Glutamatergic neuron (in vitro differentiated cells): ENCODE data around the gene ZNF804B. TPM values are rescaled to one million over a fixed set of nuclear protein-coding genes. Genes with fewer than 3 reads are reported as not detected.

Experiments used
- DNase-seq: peaks from one replicate; pipeline ENCODE4 v3.0.0; 2022
- H3K27ac Mint-ChIP-seq: one replicate; pipeline ENCODE4 v1.8.0; 2020; ENCODE audit warnings: mild to moderate bottlenecking, mixed read lengths, inconsistent platforms; ENCODE audit not compliant: unreplicated experiment
- H3K27me3 Mint-ChIP-seq: one replicate; pipeline ENCODE4 v1.8.0; 2020; ENCODE audit warnings: mild to moderate bottlenecking, moderate library complexity, mixed read lengths, inconsistent platforms; ENCODE audit not compliant: unreplicated experiment
- H3K36me3 Mint-ChIP-seq: one replicate; pipeline ENCODE4 v1.8.0; 2020; ENCODE audit warnings: mild to moderate bottlenecking, mixed read lengths, inconsistent platforms; ENCODE audit not compliant: unreplicated experiment
- H3K4me1 Mint-ChIP-seq: one replicate; pipeline ENCODE4 v1.8.0; 2020; ENCODE audit warnings: mild to moderate bottlenecking, low read depth, mixed read lengths, inconsistent platforms; ENCODE audit not compliant: unreplicated experiment
- H3K4me3 Mint-ChIP-seq: one replicate; pipeline ENCODE4 v1.8.0; 2020; ENCODE audit warnings: mild to moderate bottlenecking, mixed read lengths, inconsistent platforms; ENCODE audit not compliant: unreplicated experiment
- H3K9me3 Mint-ChIP-seq: one replicate; pipeline ENCODE4 v1.8.0; 2020; ENCODE audit warnings: mild to moderate bottlenecking, moderate library complexity, mixed read lengths, inconsistent platforms; ENCODE audit not compliant: unreplicated experiment
- total RNA-seq: library from RNA; stranded (reverse); fragmentation: NEBNext Ultra II Directional; extraction: Animal tissue kit (Norgen Biotek cat#: 25700); gene quantifications from one replicate; pipeline ENCODE4 v1.2.1, GENCODE V29; 2021; ENCODE audit not compliant: unreplicated experiment
- TF ChIP-seq, protein P1 (sequence below): fragments of 200-600 bp; sonication (generic); IDR thresholded peaks from one replicate; pipeline ENCODE4 v1.5.0; 2021; ENCODE audit not compliant: partially characterized antibody, unreplicated experiment

Gene ZNF804B
- total RNA-seq, 1 donor from 2014 or later = 0.10 TPM

DNA sequence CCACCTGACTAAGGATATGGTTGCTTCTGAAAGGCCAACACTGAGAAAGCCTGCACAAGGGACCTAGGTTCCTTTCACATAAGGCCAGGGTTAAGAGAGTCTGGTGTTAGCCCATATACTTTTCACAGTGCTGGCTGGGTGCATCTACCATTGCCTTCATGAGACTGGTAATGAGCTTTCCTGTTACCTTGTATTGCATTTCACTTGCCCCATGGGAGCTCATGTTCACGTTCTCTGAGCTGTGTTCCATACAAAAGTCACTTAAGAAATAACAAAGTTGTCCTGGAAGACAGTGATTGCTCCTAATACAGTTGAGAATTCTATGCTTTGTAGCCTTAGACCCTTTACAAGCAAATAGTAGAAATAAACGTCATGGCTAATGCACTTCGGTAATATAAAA lies 373.9 kb downstream of the ZNF804B start:
- no peak overlapping the region for H3K27ac Mint-ChIP-seq
- DNase-seq = no peak
- no peaks in the 10 kb centered on the region for H3K36me3 Mint-ChIP-seq
- TF ChIP-seq, protein P1, sequence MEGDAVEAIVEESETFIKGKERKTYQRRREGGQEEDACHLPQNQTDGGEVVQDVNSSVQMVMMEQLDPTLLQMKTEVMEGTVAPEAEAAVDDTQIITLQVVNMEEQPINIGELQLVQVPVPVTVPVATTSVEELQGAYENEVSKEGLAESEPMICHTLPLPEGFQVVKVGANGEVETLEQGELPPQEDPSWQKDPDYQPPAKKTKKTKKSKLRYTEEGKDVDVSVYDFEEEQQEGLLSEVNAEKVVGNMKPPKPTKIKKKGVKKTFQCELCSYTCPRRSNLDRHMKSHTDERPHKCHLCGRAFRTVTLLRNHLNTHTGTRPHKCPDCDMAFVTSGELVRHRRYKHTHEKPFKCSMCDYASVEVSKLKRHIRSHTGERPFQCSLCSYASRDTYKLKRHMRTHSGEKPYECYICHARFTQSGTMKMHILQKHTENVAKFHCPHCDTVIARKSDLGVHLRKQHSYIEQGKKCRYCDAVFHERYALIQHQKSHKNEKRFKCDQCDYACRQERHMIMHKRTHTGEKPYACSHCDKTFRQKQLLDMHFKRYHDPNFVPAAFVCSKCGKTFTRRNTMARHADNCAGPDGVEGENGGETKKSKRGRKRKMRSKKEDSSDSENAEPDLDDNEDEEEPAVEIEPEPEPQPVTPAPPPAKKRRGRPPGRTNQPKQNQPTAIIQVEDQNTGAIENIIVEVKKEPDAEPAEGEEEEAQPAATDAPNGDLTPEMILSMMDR = no peak
- no peak overlapping the region for H3K4me3 Mint-ChIP-seq
- no peaks in the 10 kb centered on the region for H3K4me1 Mint-ChIP-seq
- H3K27me3 Mint-ChIP-seq = no peaks in the 10 kb centered on the region
- H3K9me3 Mint-ChIP-seq = no peaks in the 10 kb centered on the region

DNA sequence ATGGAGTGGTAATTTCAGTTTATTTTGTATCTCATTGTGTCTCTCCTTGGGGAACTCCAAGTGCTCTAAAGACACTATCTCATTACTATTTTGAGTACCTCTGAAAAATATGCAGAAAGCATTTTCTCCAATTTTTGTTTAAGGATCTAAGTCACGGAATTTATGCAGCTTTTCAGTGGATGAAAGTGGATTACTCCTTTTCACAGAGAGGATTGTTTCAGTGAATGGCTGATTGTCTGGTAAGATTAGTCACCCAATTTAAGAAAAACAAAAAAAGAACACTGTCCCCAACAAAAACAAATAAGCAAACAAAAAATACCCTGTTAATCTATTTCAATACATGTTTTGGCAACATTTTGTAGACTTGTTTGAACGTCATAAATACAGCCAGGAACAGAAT lies 374.3 kb downstream of the ZNF804B start:
- DNase-seq = no peak
- H3K9me3 Mint-ChIP-seq = no peaks in the 10 kb centered on the region
- H3K4me3 Mint-ChIP-seq = no peak overlapping the region
- H3K36me3 Mint-ChIP-seq = no peaks in the 10 kb centered on the region
- no peaks in the 10 kb centered on the region for H3K4me1 Mint-ChIP-seq
- no peaks in the 10 kb centered on the region for H3K27me3 Mint-ChIP-seq
- TF ChIP-seq, protein P1 = no peak
- no peak overlapping the region for H3K27ac Mint-ChIP-seq

DNA sequence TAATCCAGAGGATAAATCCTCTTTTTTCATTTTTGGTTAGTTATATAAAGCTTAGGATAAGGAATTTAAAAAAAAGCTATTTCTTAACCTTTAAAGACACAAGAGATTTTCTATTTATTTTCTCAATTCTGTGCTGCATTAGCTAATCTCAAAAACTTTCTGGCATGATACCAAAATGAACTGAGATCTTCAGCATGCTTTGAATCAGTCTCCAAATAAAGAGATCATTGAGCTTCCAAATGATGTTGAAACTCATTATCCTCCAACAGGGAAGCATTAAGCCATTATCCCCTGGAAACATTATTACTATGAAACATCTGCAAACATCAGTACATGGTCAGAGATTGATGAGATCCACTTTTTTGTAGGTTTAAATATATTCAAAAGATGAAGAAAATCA lies 386.3 kb downstream of the ZNF804B start:
- H3K36me3 Mint-ChIP-seq = no peaks in the 10 kb centered on the region
- no peak overlapping the region for H3K27ac Mint-ChIP-seq
- H3K27me3 Mint-ChIP-seq = no peaks in the 10 kb centered on the region
- DNase-seq = no peak
- H3K4me1 Mint-ChIP-seq = no peaks in the 10 kb centered on the region
- no peak overlapping the region for H3K4me3 Mint-ChIP-seq
- TF ChIP-seq, protein P1 = no peak
- H3K9me3 Mint-ChIP-seq = no peaks in the 10 kb centered on the region

DNA sequence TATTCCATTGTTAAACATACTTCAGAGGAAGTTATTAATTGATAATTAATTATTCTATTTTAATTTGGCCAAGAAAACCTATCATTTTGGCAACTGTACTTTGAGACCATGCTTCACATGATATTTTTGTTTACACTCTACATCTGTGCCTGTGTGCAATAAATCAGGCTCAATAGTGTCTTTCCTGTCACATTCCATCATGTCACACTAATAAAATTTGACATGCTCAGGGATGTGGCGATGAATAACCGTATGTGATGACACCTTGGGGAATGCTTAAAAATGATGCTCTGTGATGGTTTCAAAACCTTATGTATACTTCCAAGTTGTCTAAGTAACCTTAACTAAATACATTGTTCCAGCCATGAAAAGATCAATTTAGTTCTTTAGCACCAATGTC lies 400.6 kb downstream of the ZNF804B start:
- Mint-ChIP-seq H3K27ac (no peak overlapping the region), H3K9me3 (no peaks in the 10 kb centered on the region), H3K27me3 (no peaks in the 10 kb centered on the region), H3K4me1 (no peaks in the 10 kb centered on the region), H3K4me3 (no peak overlapping the region), H3K36me3 (no peaks in the 10 kb centered on the region)
- TF ChIP-seq, protein P1 = no peak
- DNase-seq = no peak

DNA sequence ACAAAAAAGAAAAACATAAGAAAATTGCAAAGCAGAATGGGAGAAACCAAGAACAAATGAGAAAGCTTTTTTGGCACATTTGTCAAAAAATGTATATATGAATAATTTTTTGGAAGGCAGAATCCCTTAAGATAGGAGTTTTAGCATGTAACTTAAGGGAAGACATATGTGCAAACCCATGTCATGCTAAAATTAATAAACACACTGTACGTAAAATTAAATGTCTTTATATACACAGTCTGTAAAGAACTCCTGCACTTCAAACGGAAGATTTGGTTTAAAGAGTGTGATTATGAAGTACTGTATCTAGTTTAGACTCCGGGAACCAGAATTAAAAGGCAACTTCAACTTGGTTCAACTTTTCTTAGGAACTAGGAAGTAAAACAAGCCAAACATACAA lies 405.9 kb downstream of the ZNF804B start:
- Mint-ChIP-seq H3K4me3 (no peak overlapping the region), H3K27me3 (no peaks in the 10 kb centered on the region), H3K36me3 (no peaks in the 10 kb centered on the region), H3K9me3 (no peaks in the 10 kb centered on the region), H3K4me1 (no peaks in the 10 kb centered on the region), H3K27ac (no peak overlapping the region)
- TF ChIP-seq, protein P1 = no peak
- no peak for DNase-seq
